HCT116 (cell line): ENCODE data around the gene UGT2A2.

Experiments used
- CTCF ChIP-seq, 3 experiments: fragments of 200-600 bp in 1 of 3; sonication (generic) in 1 of 3; IDR thresholded peaks in 2 of 3; conservative IDR thresholded peaks in 1 of 3; 2 replicates each; pipeline ENCODE4 v1.5.1; 2012 to 2017; ENCODE audit warnings: low read depth in 2 of 3, low read length in 2 of 3, antibody characterized with exemption in 1 of 3, borderline replicate concordance in 1 of 3, control low read depth in 1 of 3, mild to moderate bottlenecking in 1 of 3, mixed read lengths in 1 of 3, mixed run types in 1 of 3, moderate library complexity in 1 of 3; ENCODE audit not compliant: insufficient read depth in 1 of 3
- POLR2AphosphoS5 ChIP-seq: IDR thresholded peaks from 2 replicates; pipeline ENCODE4 v1.6.1; 2011; ENCODE audit warnings: mild to moderate bottlenecking, low read depth, low read length, moderate library complexity
- RAD21 ChIP-seq: IDR thresholded peaks from 2 replicates; pipeline ENCODE4 v1.6.1; 2012; ENCODE audit warnings: low read depth, mild to moderate bottlenecking

GRCh38 chr4:69583543-69583942 is 55.9 kb downstream of the UGT2A2 start:
- TF ChIP-seq POLR2AphosphoS5 = no peak
- TF ChIP-seq CTCF (IDR thresholded peaks at IDR 0.05 in 2 of 3, conservative IDR thresholded peaks at IDR 0.05 in 1 of 3; ENCODE audit: borderline replicate concordance in 1 of 3, insufficient read depth in 1 of 3, low read depth in 2 of 3, low read length in 2 of 3) = no peak
- TF ChIP-seq RAD21 = no peak
